ENCODE measurements around the gene JCHAIN.

- no peak for TF ChIP-seq POLR2A (IDR thresholded peaks at IDR 0.05)
- TF ChIP-seq, protein P1, sequence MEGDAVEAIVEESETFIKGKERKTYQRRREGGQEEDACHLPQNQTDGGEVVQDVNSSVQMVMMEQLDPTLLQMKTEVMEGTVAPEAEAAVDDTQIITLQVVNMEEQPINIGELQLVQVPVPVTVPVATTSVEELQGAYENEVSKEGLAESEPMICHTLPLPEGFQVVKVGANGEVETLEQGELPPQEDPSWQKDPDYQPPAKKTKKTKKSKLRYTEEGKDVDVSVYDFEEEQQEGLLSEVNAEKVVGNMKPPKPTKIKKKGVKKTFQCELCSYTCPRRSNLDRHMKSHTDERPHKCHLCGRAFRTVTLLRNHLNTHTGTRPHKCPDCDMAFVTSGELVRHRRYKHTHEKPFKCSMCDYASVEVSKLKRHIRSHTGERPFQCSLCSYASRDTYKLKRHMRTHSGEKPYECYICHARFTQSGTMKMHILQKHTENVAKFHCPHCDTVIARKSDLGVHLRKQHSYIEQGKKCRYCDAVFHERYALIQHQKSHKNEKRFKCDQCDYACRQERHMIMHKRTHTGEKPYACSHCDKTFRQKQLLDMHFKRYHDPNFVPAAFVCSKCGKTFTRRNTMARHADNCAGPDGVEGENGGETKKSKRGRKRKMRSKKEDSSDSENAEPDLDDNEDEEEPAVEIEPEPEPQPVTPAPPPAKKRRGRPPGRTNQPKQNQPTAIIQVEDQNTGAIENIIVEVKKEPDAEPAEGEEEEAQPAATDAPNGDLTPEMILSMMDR (IDR thresholded peaks at IDR 0.05) = no peak
Observed at GRCh38 chr4:70660106-70660505, 6.2 kb downstream of the JCHAIN start.

Measured in lower leg skin (tissue), 3 donors.